HG02610 (cell line): ENCODE measurements around the gene CATSPERD.
"Not testable (repeated sequence)": the region's sequence is repeated elsewhere in the genome, so short reads cannot be mapped to it uniquely, and the experiment has no call there.

Source experiments
- ATAC-seq: cut with Tn5 transposase; IDR thresholded peaks from one replicate; pipeline ENCODE4 v1.9.1; 2021; ENCODE audit warnings: mild to moderate bottlenecking, moderate library complexity; ENCODE audit not compliant: unreplicated experiment

The CATSPERD gene

DNA sequence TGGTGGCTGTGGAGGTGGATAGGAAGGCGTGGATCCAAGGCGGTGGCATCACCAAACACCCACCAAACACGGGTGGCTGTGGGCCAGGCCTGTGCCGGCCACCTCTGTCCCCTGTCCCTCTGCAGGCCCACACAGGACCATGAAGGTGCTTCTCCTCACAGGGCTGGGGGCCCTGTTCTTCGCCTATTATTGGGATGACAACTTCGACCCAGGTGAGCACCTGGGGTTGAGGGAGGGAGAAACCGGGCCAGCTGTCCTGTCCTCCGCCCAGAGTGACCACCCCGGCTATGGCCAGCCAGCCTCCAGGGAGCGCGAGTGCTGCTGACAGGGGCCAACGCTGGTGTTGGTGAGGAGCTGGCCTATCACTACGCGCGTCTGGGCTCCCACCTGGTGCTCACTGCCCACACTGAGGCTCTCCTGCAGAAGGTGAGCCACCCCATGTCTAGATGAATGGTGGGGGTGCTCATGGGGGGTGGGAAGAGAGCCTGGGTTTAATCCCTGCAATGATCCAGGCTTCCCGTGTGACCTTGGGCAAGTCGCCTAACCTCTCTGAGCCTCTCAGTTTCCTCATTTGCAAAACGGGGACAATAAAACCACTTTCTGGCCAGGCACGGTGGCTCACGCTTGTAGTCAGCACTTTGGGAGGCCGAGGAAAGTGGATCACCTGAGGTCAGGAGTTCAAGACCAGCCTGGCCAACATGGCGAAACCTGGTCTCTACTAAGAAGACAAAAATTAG is 35.6 kb upstream of the CATSPERD start:
- ATAC-seq, result no peak

DNA sequence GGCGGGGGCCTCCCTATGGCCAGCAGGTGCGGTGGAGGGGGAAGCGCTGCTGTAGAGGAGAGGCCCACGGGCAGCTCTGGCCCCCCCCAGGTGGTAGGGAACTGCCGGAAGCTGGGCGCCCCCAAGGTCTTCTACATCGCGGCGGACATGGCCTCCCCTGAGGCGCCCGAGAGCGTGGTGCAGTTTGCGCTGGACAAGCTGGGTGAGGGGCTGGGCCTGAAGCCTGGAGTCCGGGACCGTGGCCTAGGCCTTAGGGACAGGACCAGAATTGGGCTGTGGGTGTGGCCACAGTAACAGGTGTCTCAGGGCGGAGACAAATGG is 34.2 kb upstream of the CATSPERD start:
- no peak for ATAC-seq

DNA sequence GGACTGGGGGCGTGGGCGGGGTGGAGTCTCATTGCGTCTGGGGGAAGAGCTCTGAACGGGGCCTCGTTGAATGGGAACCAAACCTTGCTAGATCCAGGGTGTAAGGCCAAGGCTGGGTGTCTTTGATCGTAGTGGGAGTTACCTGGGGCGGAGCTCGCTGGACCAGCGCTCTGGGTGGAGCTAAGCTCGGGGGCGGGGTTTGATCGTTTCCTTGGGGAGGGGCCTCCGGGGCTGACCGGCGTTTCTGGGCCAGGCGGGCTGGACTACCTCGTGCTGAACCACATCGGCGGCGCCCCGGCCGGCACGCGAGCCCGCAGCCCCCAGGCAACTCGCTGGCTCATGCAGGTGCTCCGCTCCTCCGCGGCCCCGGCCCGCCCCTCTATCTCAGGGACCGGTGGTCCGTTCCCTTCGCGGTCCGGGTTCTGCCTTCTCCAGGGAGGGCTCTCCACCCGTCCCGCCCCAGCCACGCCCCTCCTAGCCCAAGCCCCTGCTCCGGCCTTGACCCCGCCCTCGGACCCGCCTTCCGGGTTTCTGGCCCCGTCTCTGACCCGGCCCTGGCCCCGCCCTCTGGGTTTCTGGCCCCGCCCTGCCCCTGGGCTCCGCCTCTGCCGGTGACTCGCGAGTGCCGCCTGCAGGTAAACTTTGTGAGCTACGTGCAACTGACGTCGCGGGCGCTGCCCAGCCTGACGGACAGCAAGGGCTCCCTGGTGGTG is 33.6 kb upstream of the CATSPERD start:
- ATAC-seq, result peak; percentile 61

DNA sequence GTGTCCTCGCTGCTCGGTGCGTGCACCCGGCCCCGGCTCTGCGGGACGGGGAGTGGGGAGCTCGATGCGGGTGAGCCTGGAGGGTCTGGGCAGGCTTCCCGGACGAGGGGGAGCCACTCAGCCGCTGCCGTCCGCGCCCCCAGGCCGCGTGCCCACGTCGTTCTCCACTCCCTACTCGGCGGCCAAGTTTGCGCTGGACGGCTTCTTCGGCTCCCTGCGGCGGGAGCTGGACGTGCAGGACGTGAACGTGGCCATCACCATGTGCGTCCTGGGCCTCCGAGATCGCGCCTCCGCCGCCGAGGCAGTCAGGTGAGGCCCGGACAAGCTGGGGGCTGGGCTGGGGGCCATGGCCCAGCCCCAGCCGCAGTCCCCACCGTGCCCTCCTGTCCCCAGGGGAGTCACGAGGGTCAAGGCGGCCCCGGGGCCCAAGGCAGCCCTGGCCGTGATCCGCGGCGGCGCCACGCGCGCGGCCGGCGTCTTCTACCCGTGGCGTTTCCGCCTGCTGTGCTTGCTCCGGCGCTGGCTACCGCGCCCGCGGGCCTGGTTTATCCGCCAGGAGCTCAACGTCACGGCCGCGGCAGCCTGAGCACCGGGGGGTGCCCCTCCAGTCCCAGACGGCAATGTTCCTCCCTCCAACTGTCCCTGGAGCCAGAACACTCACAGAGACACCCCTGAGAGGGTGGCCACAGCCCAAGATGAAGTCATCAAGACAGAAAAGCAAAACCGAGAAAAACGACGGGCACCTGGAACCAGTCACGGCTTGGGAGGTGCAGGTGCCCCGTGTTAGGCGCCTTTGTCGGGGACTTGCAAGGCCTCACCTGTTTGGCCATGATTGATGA is 32.9 kb upstream of the CATSPERD start:
- ATAC-seq, result no peak

DNA sequence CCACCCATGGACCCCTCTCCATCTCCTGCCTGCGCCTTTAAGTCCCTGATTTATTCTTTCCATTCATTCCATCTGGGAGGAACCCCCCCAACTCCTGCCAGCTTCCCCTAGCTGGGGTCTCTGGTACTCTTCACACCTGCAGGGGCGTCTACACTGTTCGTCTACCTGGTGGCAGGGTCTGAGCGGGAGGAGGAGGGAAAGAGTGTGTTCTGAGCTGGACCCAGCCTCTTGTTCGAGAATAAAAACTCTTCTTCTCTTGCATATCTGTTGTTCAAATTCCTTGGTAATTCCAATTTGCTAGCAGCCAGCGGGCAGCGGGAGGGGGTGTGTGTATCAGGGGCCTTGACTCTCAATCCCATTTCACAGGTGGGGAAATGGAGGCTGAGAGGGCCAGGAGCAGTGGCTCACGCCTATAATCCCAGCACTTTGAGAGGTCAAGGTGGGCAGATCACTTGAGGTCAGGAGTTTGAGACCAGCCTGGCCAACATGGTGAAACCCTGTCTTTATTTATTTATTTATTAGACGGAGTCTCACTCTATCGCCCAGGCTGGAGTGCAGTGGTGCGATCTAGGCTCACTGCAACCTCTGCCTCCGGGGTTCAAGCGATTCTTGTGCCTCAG is 32.1 kb upstream of the CATSPERD start:
- not testable (repeated sequence) for ATAC-seq

DNA sequence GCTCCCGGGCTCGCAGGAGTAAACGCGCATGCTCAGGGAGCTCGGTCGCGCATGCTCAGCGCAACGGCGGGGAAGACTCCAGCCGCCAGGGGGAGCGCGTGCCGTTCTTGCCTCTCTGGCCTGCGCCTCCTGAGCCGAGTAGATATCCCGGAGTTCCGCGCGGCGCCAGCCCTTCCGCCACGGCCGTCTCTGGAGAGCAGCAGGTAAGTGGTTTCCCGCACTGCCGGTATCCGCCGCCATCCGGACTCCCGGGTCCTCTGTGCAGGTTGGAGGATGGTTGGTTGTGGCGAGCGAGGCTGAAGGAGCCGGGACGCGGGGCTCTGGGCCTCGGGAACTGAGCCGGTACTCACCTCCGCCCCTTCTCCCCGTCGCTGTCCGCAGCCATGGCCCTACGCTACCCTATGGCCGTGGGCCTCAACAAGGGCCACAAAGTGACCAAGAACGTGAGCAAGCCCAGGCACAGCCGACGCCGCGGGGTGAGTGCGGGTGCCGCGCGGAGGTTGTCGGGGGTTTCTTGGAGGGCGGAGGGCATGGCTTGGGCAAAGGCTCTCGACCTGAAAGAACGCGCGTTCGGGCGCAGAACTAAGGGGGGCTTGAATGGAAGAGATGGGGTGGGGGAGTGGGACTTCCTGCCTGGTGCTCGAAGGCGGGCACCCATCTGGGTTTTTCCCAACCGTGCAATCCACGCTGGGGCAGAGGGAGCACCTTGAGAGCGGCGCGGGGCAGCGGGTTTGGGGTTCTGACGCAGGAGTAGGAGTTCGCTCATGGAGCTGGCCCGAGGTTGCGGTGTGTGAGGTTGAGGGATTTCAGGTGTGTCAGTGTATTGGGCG is 30.1 kb upstream of the CATSPERD start, which contains the start of gene RPL36:
Gene RPL36, plus strand, starts transcription at position 171 of the 830 bp plus-strand sequence. Its CDS starts 213 bp downstream, at position 384.
- ATAC-seq, result peak; percentile 40

DNA sequence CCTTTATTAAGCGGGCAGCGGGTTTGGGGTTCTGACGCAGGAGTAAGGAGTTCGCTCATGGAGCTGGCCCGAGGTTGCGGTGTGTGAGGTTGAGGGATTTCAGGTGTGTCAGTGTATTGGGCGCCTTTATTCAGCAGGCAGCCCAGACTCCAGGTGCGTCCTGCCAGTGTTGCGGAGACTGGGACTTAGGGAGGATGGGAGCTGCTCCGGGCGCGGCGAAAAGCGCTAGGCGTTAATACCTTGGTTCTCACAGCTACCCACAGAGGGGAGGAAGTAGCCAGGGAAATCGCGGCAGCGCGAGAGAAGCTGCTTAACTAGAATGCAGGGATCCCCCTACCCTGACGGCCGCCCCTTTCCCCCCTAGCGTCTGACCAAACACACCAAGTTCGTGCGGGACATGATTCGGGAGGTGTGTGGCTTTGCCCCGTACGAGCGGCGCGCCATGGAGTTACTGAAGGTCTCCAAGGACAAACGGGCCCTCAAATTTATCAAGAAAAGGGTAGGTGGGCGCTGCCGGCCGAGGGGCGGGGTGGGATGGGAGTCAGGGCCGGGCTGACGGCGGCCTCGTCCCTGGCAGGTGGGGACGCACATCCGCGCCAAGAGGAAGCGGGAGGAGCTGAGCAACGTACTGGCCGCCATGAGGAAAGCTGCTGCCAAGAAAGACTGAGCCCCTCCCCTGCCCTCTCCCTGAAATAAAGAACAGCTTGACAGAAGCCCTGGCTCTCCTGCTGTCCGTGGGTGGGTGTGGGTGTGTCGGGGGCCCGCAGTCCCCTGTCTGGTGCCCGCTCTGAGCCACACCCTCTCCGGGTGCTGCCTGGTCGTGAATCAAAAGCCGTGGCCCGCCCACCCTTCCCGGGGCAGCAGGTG is 29.2 kb upstream of the CATSPERD start:
- ATAC-seq, result no peak

DNA sequence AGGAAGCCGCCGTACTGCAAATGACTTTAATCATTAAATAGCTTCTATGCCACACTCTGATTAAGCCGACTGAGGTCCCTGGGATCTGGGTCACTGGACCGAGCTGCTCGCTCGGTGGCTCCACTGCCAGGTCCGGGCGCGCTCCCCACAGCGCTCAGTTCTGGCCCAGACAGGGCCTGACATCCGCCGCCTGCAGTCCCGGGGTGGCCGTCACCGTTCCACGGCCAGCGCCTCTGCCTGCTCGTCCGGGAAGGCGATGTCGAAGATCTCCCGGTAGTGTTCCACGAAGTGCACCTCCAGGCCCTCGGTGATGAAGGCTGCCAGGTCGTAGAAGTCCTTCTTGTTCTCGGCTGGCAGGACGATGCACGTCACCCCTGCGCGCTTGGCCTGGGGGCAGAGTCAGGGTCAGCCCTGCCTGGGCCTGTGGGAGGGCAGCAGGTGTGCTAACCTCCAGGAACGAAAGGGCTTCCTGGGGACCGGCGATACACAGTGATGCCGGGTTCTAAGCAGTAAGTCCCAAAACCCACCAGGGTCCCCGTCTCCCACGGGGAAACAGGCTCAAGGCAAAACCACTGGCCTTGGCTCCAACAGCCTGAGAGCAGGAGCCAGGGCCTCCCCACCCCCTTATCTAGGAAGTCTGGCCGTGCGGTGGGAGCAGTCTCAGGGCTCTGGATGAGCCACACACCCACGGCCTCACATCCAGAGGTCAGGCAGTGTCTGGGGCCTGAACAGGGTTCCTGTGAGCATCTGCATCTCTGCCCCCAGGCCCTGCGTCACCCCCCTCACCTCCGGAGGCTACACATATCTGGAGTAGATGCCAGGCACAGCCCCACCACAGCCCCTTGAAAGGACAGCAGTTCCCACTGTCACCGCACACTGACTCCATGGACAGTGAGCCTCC is 28.4 kb upstream of the CATSPERD start:
- no peak for ATAC-seq

DNA sequence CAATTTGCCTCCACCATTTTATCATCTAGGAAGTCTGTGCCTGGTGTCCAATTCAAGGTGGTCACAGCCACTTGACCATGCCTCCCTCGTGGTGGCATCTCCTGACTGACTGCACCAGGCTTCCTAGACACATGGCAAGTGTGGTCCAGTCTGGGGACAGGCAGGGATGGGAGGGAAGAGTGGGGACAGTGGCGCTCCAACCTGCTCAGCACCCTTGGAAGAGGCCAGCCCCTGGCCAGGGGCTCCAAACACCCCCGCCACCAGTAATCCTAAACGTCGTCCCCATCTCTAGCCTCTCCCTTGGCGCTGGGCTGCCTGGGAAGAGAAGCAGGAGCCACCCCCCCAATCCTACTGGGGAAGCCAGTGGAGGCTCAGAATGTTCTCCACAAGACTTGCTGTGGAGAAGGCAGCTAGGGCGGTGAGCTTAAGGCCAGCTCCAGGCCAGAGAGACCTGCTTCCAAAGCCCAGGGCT is 27.7 kb upstream of the CATSPERD start:
- ATAC-seq, result no peak

DNA sequence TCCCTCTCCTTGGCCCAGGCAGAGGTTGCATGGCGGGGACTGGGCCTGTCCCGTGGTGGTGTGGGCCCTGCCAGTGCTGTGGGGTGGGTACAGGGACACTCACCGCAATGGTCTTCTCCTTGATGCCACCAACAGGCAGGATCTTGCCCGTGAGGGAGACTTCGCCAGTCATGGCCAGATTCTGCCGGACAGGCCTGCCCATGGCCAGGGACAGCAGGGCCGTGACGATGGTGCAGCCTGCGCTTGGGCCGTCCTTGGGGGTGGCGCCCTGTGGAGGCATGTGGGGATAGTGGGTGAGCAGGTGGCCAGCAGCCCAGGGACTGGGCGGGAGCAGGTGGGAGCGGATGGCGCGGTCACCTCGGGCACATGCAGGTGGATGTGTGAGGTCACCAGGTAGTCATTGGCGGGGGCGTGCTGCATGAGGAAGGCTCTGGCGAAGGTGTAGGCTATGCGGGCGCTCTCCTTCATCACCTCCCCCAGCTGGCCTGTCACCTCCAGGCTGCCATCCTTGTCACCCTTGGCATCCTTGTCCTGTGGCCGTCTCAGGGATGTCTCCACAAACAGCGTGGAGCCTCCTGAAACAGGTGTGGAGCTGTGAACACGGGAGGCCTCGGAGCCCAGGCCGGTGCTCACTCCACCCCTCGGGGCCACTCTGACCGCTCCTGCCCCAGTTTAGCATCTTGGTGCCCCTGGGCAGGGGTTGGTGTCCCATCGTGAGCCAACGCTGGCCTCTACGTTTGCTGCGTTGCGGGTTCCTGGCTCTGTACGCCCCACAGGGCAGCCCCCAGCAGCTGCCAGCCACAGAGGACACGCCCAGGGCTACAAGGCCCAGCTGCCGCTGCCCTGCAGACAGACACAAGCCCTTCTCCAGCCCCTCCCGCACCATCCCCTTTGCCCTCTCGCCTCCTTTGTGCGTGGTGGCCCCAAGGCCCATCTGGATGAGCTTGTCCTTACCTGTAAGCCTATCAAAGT is 27.0 kb upstream of the CATSPERD start:
- ATAC-seq, result no peak

DNA sequence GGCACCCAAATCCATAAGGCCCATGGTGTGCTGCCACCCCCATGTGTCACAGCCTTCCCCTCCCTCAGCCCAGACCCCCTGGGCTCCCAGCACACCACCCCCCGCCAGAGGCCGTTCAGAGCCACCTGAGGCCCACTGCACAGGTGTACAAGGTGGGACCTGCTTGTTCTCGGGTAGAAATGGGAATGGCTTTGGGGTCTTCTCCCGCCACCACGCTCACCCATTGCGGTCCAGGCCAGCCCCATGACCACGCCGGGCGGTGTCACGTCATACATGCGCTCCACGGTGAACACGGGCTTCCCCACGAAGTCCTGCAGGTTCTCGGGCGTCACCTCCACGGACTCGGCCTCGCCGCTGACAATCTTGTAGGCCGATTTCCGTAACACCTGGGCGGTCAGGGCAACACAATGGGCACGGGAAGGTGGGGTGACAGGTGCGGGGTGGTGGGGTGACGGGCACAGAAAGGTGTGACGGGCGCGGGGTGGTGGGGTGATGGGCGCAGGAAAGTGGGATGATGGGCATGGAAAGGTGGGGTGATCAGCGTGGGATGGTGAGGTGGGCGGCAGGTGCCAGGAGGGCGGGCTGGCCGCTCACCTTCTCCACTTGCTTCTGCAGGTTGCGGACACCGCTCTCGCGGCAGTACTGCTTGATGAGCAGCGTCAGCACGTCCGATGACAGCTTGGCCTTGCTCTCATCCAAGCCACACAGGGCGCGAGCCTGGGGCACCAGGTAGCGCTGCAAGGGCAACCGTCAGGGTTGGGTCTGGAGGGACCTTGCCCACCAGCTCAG is 26.1 kb upstream of the CATSPERD start:
- no peak for ATAC-seq

DNA sequence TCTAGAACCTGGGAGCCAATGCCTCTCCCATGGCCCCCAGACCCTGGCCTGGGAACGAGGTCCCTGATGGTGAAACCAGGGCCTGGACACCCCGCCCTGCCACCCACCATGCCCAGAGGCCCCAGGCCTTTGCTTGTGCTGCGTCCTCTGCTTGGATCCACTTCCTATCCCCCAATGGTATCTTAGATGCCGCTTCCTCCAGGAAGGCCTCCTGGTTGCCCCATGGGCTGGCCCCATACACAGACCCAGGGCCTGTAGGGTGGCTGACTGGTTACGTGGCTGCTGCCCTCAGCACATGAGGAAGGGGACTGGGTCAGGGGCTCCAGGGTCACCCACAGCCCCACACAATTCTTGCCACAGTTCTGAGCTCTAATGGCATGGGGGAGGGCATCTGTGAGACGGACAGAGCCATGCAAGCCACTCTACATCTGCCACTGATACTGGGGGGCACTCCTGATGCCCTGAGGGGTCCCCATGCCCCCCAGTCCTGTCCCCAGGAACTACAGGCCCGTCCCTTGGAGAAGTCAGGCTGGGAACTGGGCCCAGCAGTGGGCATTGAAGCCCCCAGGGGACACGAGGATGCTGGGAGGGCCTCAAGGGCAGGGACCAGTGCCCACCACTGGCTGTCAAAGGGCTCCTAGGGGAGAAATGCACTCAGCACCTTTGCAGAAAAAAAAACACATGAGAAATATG is 25.3 kb upstream of the CATSPERD start:
- ATAC-seq, result no peak

DNA sequence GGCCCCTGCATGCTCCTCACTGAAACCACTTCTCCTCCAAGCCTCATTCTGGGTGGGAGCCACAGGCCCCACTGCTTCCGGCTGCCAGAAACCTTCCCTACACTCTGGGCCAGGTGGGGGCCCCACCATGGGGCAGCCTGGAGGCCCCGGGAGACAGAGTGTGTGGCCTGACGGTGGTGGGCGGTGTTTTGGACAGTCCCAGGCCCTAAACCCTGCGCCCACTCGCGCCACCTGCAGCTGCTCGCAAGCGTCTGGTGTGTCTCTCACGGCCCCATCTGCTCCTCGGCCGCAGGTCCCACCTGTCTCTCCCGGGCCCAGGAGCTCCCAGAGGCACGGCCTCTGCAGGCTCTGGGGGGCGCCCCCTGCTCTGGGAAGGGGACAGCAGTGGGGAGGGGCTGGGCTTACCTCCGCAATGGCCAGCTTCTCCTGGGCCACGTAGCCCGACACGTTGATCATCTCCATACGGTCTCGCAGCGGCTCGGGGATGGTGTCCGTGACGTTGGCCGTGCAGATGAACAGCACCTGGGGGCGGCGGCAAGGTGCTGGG is 24.7 kb upstream of the CATSPERD start:
- ATAC-seq, result no peak

DNA sequence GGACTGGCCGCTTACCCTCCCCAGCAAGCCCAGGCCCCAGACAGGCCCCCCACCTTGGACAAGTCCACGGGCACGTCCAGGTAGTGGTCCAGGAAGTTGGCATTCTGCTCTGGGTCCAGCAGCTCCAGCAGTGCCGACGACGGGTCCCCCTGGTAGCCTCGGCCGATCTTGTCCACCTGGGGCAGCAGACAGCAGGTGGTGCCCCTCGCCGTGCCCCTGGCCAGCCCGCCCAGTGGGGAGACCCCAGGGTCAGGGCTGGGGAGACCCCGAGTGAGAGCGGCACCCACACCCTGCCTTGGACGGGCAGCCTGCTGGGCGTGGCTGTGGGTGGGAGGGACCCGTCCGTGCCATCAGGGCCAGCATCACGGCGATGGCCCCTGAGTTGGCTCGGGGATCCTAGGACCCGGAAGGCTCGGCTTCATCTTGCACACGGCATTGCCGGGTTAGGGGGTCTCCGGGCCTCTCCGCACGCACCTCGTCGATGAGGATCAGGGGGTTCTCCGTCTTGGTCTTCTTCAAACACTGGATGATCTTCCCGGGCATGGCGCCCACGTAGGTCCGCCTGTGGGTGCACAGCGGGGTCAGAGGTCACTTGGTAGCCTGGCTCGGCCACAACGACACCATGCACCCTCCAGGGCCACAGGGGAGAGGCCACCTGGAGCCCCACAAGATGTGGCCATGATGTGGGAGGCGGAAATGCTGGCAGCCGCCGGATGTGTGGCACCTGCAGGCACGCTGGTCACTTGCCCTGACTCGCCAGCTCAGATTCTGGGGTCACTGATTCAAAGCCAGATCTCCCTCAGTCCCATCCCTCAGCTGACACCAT is 24.0 kb upstream of the CATSPERD start:
- no peak for ATAC-seq
